H1 (cell line): ENCODE results near the gene CTXN1. TPM values are rescaled to one million over a fixed set of nuclear protein-coding genes. Genes with fewer than 3 reads are reported as not detected.
A peak's percentile ranks its signal among the peaks of the same experiment; 100 is the strongest.

Source experiments
- CTCF ChIA-PET: fragments of 300-600 bp; sonication (Branson Sonifier 250); formaldehyde crosslinking; loops from one replicate; lab custom pipeline; 2021; ENCODE audit not compliant: partially characterized antibody; lab: Charles Lee
- POLR2A ChIA-PET: fragments of 300-600 bp; sonication (Branson Sonifier 250); formaldehyde crosslinking; loops from one replicate; lab custom pipeline; 2021; ENCODE audit warnings: inconsistent platforms; ENCODE audit not compliant: partially characterized antibody; lab: Charles Lee
- DNase-seq, 2 experiments: peaks; one replicate each; pipeline versions ENCODE4 v3.0.0 to v3.0.0-alpha.2; 2010 to 2022; ENCODE audit warnings: low spot score in 2 of 2, low read depth in 1 of 2, mixed read lengths in 1 of 2
- FAIRE-seq: peaks from 2 replicates; lab custom pipeline; 2011; peaks lifted over from hg19 to GRCh38; lab: Jason Lieb, UNC
- H2AFZ ChIP-seq: 2 replicates; pipeline ENCODE4 v1.8.1; 2012; ENCODE audit warnings: low read length, inconsistent platforms
- H2AK5ac ChIP-seq: 2 replicates; pipeline ENCODE4 v1.6.1; 2013; ENCODE audit warnings: low read depth, low read length
- H2BK120ac ChIP-seq: replicated peaks from 2 replicates; pipeline ENCODE3; 2013; ENCODE audit warnings: low read depth, low read length, inconsistent platforms
- H2BK12ac ChIP-seq: 2 replicates; pipeline ENCODE4 v1.6.1; 2013; ENCODE audit warnings: low read depth, low read length
- H2BK15ac ChIP-seq: 2 replicates; pipeline ENCODE4 v1.6.1; 2013; ENCODE audit warnings: low read length
- H2BK20ac ChIP-seq: 2 replicates; pipeline ENCODE4 v1.6.1; 2013; ENCODE audit warnings: low read length
- H2BK5ac ChIP-seq: 2 replicates; pipeline ENCODE4 v1.6.1; 2013; ENCODE audit warnings: low read depth, low read length
- H3K14ac ChIP-seq: 2 replicates; pipeline ENCODE4 v1.6.1; 2013; ENCODE audit warnings: inconsistent platforms; ENCODE audit not compliant: insufficient read length
- H3K18ac ChIP-seq: 2 replicates; pipeline ENCODE4 v1.6.1; 2013; ENCODE audit warnings: low read length; ENCODE audit errors: extremely low read depth
- H3K23ac ChIP-seq: 2 replicates; pipeline ENCODE4 v1.6.1; 2013; ENCODE audit warnings: inconsistent platforms; ENCODE audit not compliant: insufficient read length
- H3K23me2 ChIP-seq: 2 replicates; pipeline ENCODE4 v1.6.1; 2013; ENCODE audit warnings: low read depth, low read length
- H3K27ac ChIP-seq: 2 replicates; pipeline ENCODE4 v1.6.1; 2011; ENCODE audit warnings: low read depth, low read length, inconsistent platforms
- H3K27me3 ChIP-seq, 4 experiments: replicated peaks in 1 of 4; 1 replicate in 1 of 4; 2 replicates in 3 of 4; pipeline versions ENCODE4 v1.6.1 to v1.8.1; 2011 to 2013; ENCODE audit warnings: low read length in 3 of 4, mild to moderate bottlenecking in 3 of 4, inconsistent platforms in 2 of 4, mixed read lengths in 2 of 4, moderate library complexity in 1 of 4; ENCODE audit not compliant: control insufficient read depth in 3 of 4, insufficient read depth in 3 of 4; ENCODE audit errors: extremely low read depth in 1 of 4
- H3K36me3 ChIP-seq, 4 experiments: 2 replicates each; pipeline versions ENCODE4 v1.6.1 to v1.8.1; 2011 to 2013; ENCODE audit warnings: mild to moderate bottlenecking in 4 of 4, low read length in 3 of 4, moderate library complexity in 2 of 4, control low read depth in 1 of 4, inconsistent platforms in 1 of 4; ENCODE audit not compliant: insufficient read depth in 4 of 4, control insufficient read depth in 2 of 4
- H3K4ac ChIP-seq: replicated peaks from 2 replicates; pipeline ENCODE3; 2013; ENCODE audit warnings: low read length, low read depth, mixed read lengths, inconsistent platforms; ENCODE audit not compliant: insufficient read length
- H3K4me1 ChIP-seq, 4 experiments: replicated peaks in 1 of 4; 1 replicate in 1 of 4; 2 replicates in 3 of 4; pipeline versions ENCODE4 v1.6.1 to v1.8.1; 2011 to 2013; ENCODE audit warnings: low read length in 3 of 4, inconsistent platforms in 2 of 4, mixed read lengths in 1 of 4; ENCODE audit not compliant: insufficient read depth in 4 of 4, control insufficient read depth in 3 of 4
- H3K4me2 ChIP-seq, 2 experiments: 2 replicates each; pipeline versions ENCODE4 v1.6.1 to v1.8.1; 2011 to 2013; ENCODE audit warnings: low read depth in 2 of 2, low read length in 2 of 2, control low read depth in 1 of 2, inconsistent platforms in 1 of 2, mild to moderate bottlenecking in 1 of 2; ENCODE audit not compliant: insufficient read depth in 1 of 2
- H3K4me3 ChIP-seq, 4 experiments: fragments of 200-600, 300-600 bp in 1 of 4; sonication (generic), shearing (Covaris generic), sonication (Bioruptor Twin) in 1 of 4; 2 replicates each; pipeline versions ENCODE4 v1.5.1 to v1.8.1; 2011 to 2016; ENCODE audit warnings: low read length in 4 of 4, low read depth in 3 of 4, control low read depth in 2 of 4, inconsistent platforms in 2 of 4, mild to moderate bottlenecking in 2 of 4, mixed read lengths in 1 of 4, moderate library complexity in 1 of 4; ENCODE audit not compliant: insufficient read depth in 2 of 4; ENCODE audit errors: extremely low read depth in 1 of 4
- H3K56ac ChIP-seq: replicated peaks from 2 replicates; pipeline ENCODE3; 2013; ENCODE audit warnings: low read depth, mild to moderate bottlenecking, mixed read lengths, low read length, inconsistent platforms; ENCODE audit not compliant: insufficient read length
- H3K79me1 ChIP-seq: 2 replicates; pipeline ENCODE4 v1.6.1; 2013; ENCODE audit warnings: low read depth, low read length, control low read depth
- H3K79me2 ChIP-seq, 2 experiments: 2 replicates each; pipeline versions ENCODE4 v1.6.1 to v1.8.1; 2012 to 2013; ENCODE audit warnings: low read length in 2 of 2, mild to moderate bottlenecking in 2 of 2, inconsistent platforms in 1 of 2; ENCODE audit not compliant: insufficient read depth in 2 of 2, control insufficient read depth in 1 of 2
- H3K9ac ChIP-seq, 4 experiments: replicated peaks in 1 of 4; 1 replicate in 1 of 4; 2 replicates in 3 of 4; pipeline versions ENCODE4 v1.6.1 to v1.8.1; 2011 to 2013; ENCODE audit warnings: low read depth in 3 of 4, low read length in 3 of 4, control low read depth in 2 of 4, mild to moderate bottlenecking in 2 of 4, moderate library complexity in 2 of 4, inconsistent platforms in 1 of 4; ENCODE audit errors: extremely low read depth in 1 of 4
- H3K9me3 ChIP-seq, 2 experiments: 2 replicates each; pipeline versions ENCODE4 v1.6.1 to v1.8.1; 2012 to 2013; ENCODE audit warnings: mild to moderate bottlenecking in 2 of 2, moderate library complexity in 2 of 2, control low read depth in 1 of 2, inconsistent platforms in 1 of 2, low read depth in 1 of 2, low read length in 1 of 2, mixed read lengths in 1 of 2; ENCODE audit not compliant: insufficient read depth in 2 of 2
- H4K20me1 ChIP-seq, 2 experiments: replicated peaks in 1 of 2; 2 replicates each; pipeline versions ENCODE3 to v1.8.1; 2011 to 2013; ENCODE audit warnings: inconsistent platforms in 2 of 2, low read length in 2 of 2, mild to moderate bottlenecking in 1 of 2; ENCODE audit not compliant: insufficient read depth in 2 of 2, control insufficient read depth in 1 of 2
- H4K5ac ChIP-seq: 2 replicates; pipeline ENCODE4 v1.6.1; 2013; ENCODE audit warnings: low read length, low read depth, mixed read lengths, inconsistent platforms; ENCODE audit not compliant: insufficient read length
- H4K8ac ChIP-seq: 2 replicates; pipeline ENCODE4 v1.8.0; 2013; ENCODE audit warnings: mild to moderate bottlenecking, moderate library complexity, low read length, inconsistent platforms; ENCODE audit not compliant: insufficient read depth; ENCODE audit errors: extremely low read depth
- H4K91ac ChIP-seq: replicated peaks from 2 replicates; pipeline ENCODE3; 2013; ENCODE audit warnings: low read length, mixed read lengths, inconsistent platforms; ENCODE audit not compliant: insufficient read length
- CEBPB ChIP-seq: IDR thresholded peaks from 2 replicates; pipeline ENCODE4 v1.6.1; 2012; ENCODE audit warnings: low read depth, low read length
- CHD1 ChIP-seq: IDR thresholded peaks from 2 replicates; pipeline ENCODE4 v1.6.1; 2012; ENCODE audit warnings: low read depth, low read length, improper control_type of control experiment
- EZH2 ChIP-seq: fragments of 200-600 bp; sonication (generic); IDR thresholded peaks from 2 replicates; pipeline ENCODE4 v1.7.1; 2012; ENCODE audit warnings: low read depth, mild to moderate bottlenecking, moderate library complexity, low read length, inconsistent platforms; ENCODE audit not compliant: severe bottlenecking
- HDAC6 ChIP-seq: IDR thresholded peaks from one replicate; pipeline ENCODE4 v1.7.1; 2012; ENCODE audit warnings: low read depth, mild to moderate bottlenecking, inconsistent platforms, low read length, moderate library complexity
- MAFK ChIP-seq: IDR thresholded peaks from 2 replicates; pipeline ENCODE4 v1.6.1; 2012; ENCODE audit warnings: low read depth, mild to moderate bottlenecking, improper control_type of control experiment, low read length
- POU5F1 ChIP-seq: IDR thresholded peaks from 2 replicates; pipeline ENCODE4 v1.6.1; 2011; ENCODE audit warnings: low read depth, mild to moderate bottlenecking, low read length, moderate library complexity
- SIRT6 ChIP-seq: IDR thresholded peaks from one replicate; pipeline ENCODE4 v1.7.1; 2012; ENCODE audit warnings: low read length, inconsistent platforms
- SP1 ChIP-seq: IDR thresholded peaks from 2 replicates; pipeline ENCODE4 v1.6.1; 2011; ENCODE audit warnings: low read depth, low read length
- SRF ChIP-seq: IDR thresholded peaks from 2 replicates; pipeline ENCODE4 v1.6.1; 2011; ENCODE audit warnings: mild to moderate bottlenecking, low read depth, low read length, moderate library complexity
- TAF7 ChIP-seq: optimal IDR thresholded peaks from 2 replicates; pipeline ENCODE3; 2011; ENCODE audit warnings: low read depth, mild to moderate bottlenecking, inconsistent platforms, low read length, moderate library complexity, borderline replicate concordance
- ZNF274 ChIP-seq: IDR thresholded peaks from 2 replicates; pipeline ENCODE4 v1.7.0; 2012; ENCODE audit warnings: low read length, borderline replicate concordance; ENCODE audit errors: extremely low read depth
- WGBS, 2 experiments: shearing (Covaris generic) in 1 of 2; methylation state at CpG; one replicate each; pipeline versions ENCODE4 v1.1.6 to v1.1.7; 2013 to 2015; ENCODE audit warnings: low lambda C conversion rate in 2 of 2, mixed read lengths in 2 of 2, inconsistent platforms in 1 of 2, low coverage in 1 of 2, missing lambda C conversion rate in 1 of 2; ENCODE audit not compliant: insufficient replicate concordance in 2 of 2, insufficient coverage in 1 of 2, insufficient read length in 1 of 2; ENCODE audit errors: extremely low coverage in 1 of 2, missing lambda C conversion rate in 1 of 2; 5-methylcytosine and 5-hydroxymethylcytosine counted together
- polyA plus RNA-seq, 7 experiments: library from polyadenylated mRNA; depleted of rRNA in 3 of 7; stranded (reverse) in 5 of 7; unstranded in 2 of 7; fragments of >200 nt in 5 of 7; fragments of 200-250 nt in 2 of 7; gene quantifications; 1 replicate in 5 of 7; 2 replicates in 1 of 7; 4 replicates in 1 of 7; pipeline versions ENCODE4 v1.2.1 to v1.2.3, GENCODE V29; 2011 to 2013; ENCODE audit warnings: missing spikeins in 2 of 7, mixed read lengths in 2 of 7
- total RNA-seq: library from RNA; stranded (reverse); fragmentation: NEBNext Ultra II Directional; extraction: Animal tissue kit (Norgen Biotek cat#: 25700); gene quantifications from 2 replicates; pipeline ENCODE4 v1.2.1, GENCODE V29; 2021

CTXN1 gene
- total and polyA plus RNA-seq, 2 of the 8 experiments (the other 6 are each of a cell fraction or from before 2014, with no cell fraction given): 16.4 to 58.0 TPM

- H2BK15ac ChIP-seq: no peak overlapping the region; the same call in 1 of the 2 replicates
- H3K4ac ChIP-seq: no peak overlapping the region
- H3K79me2 ChIP-seq: no peaks in the 10 kb centered on the region
- H4K8ac ChIP-seq: peak overlapping the region; percentile 71
- peak overlapping the region; percentile 93; the same call in 1 of the 2 replicates for H2AFZ ChIP-seq
- H2BK5ac ChIP-seq: no peak overlapping the region
- no peak overlapping the region for H3K27ac ChIP-seq
- no peaks in the 10 kb centered on the region for H3K79me1 ChIP-seq
- 0 out of 2 replicates have a peak overlapping the region, but pooled peaks have one; percentile 60 for H3K18ac ChIP-seq
- 78% methylated on average over 9 of the region's 16 CpGs; no CpG with 5 or more reads in 1 of the 2 experiments for WGBS, 2 experiments
- H2BK120ac ChIP-seq: no peak overlapping the region
- H4K91ac ChIP-seq: no peak overlapping the region
- peak overlapping the region; percentile 55 to 73; a peak in 3 of 4 replicates for H3K4me2 ChIP-seq
- FAIRE-seq: no peak
- H2BK12ac ChIP-seq: no peak overlapping the region
- H2BK20ac ChIP-seq: no peak overlapping the region
- no peaks in the 10 kb centered on the region for H4K20me1 ChIP-seq
- no peak overlapping the region for H3K56ac ChIP-seq
- peaks cover 0 to 4% (median 3%) of the 10 kb centered on the region in 4 experiments; a peak in 4 of 7 replicates for H3K27me3 ChIP-seq
- no peaks in the 10 kb centered on the region for H3K9me3 ChIP-seq
- peaks cover 5% of the 10 kb centered on the region; the same call in 1 of the 2 replicates for H3K23me2 ChIP-seq
- no peak overlapping the region for H4K5ac ChIP-seq
- TF ChIP-seq HDAC6: no peak
- TF ChIP-seq POU5F1: no peak
- no peak for TF ChIP-seq MAFK
- TF ChIP-seq ZNF274: no peak
- no peak for TF ChIP-seq SP1
- no peak for TF ChIP-seq CHD1
- no peak for TF ChIP-seq SRF
- no peak for TF ChIP-seq SIRT6
- TF ChIP-seq EZH2: no peak
- no peak for TF ChIP-seq CEBPB
- TF ChIP-seq TAF7: no peak
- H3K9ac ChIP-seq: no peak overlapping the region
- H3K4me1 ChIP-seq: peaks cover 0 to 7% (median 5%) of the 10 kb centered on the region in 4 experiments; a peak in 4 of 7 replicates
- DNase-seq: no peak
- H3K36me3 ChIP-seq: no peaks in the 10 kb centered on the region
- H3K14ac ChIP-seq: no peak overlapping the region
- no peak overlapping the region for H2AK5ac ChIP-seq
- CTCF ChIA-PET: interaction anchor here (0.5 to 3.2 kb wide), 8 partner anchors 13 to 308 kb away, joined by 3 to 21 read pairs (median 4); no protein-coding TSS in a partner anchor
- H3K4me3 ChIP-seq: peak overlapping the region in 1 of 4 experiments; percentile 69; a peak in 2 of 8 replicates
- no peak overlapping the region for H3K23ac ChIP-seq
- POLR2A ChIA-PET: interaction anchor here (1.2 to 1.9 kb wide), 6 partner anchors 10 to 42 kb away, joined by 3 to 9 read pairs (median 6); partner anchors contain the start of gene PRR36
Measured at GRCh38 chr19:7887408-7888144, 38.4 kb downstream of the CTXN1 start.
